Measurements from ENCODE around the gene OLFML3.

DNA sequence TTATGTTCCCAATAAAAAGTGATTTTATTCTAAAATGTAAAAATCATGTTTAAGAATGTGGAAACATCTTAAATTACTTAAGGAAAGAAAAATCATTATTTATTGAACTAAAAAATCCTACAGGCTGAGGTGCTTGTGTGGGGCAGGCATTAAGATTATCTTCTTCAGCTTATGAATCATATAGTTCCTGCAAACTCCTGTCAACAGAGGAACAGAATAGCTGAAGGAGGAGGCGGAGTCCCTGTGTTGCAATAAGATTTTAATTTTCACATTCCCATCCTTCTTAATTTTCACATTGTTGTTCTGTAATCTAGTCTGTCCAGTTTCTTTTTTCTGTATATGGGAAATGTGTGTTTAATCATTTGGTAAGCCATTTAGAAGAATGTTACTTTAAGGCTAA, 20.6 kb upstream of the OLFML3 start:
- TF ChIP-seq, protein P1, sequence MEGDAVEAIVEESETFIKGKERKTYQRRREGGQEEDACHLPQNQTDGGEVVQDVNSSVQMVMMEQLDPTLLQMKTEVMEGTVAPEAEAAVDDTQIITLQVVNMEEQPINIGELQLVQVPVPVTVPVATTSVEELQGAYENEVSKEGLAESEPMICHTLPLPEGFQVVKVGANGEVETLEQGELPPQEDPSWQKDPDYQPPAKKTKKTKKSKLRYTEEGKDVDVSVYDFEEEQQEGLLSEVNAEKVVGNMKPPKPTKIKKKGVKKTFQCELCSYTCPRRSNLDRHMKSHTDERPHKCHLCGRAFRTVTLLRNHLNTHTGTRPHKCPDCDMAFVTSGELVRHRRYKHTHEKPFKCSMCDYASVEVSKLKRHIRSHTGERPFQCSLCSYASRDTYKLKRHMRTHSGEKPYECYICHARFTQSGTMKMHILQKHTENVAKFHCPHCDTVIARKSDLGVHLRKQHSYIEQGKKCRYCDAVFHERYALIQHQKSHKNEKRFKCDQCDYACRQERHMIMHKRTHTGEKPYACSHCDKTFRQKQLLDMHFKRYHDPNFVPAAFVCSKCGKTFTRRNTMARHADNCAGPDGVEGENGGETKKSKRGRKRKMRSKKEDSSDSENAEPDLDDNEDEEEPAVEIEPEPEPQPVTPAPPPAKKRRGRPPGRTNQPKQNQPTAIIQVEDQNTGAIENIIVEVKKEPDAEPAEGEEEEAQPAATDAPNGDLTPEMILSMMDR (IDR thresholded peaks at IDR 0.05), result no peak
- TF ChIP-seq POLR2A (IDR thresholded peaks at IDR 0.05) (no peak), EP300 (IDR thresholded peaks at IDR 0.05) (no peak)

Data from suprapubic skin (tissue), 3 donors.